GM19351 (cell line): ENCODE data around the gene CCR1.
"Not testable (repeated sequence)": the region's sequence is repeated elsewhere in the genome, so short reads cannot be mapped to it uniquely, and the experiment has no call there.

Experiments
- ATAC-seq: cut with Tn5 transposase; IDR thresholded peaks from one replicate; pipeline ENCODE4 v1.9.1; 2021; ENCODE audit warnings: mild to moderate bottlenecking, moderate library complexity; ENCODE audit not compliant: unreplicated experiment

The CCR1 gene

DNA sequence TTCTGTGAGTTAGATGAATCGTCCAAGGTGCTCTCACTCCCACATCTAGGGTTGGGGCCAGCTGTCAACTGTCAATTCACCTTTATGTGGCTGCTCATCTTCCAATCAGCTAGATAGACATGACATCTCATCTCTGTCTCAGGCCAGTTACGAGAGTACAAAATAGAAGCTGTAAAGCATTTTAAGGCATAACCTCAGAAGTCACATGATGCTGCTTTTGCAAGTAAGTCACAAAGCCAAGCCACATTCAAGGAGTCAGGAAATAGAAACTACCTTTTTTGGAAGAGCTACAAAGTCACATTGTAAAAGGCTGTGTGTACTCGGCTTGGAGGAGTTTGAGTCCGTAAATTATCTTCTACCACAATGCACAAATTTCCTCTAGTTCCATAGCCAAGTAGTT lies 5.1 kb upstream of the CCR1 start:
- no peak for ATAC-seq

DNA sequence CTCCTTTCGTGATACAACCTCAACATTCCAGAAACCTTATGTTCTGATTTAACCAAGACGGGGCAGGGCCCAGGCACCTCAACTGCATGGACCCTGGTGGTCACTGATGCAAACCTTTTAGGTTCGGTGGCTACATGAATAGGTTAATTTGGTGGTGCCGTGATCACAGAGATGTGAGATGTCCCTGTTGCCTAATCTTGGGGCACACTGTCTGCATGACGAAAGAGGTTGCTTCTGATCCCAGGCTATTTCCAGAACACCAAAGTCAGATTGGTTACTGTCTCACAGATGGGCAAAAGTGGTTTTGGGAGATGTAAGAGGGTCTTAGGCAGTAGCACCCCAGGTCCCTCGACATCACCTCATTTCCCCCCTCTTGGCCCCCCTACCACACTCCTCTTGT lies 4.0 kb upstream of the CCR1 start:
- ATAC-seq: no peak

DNA sequence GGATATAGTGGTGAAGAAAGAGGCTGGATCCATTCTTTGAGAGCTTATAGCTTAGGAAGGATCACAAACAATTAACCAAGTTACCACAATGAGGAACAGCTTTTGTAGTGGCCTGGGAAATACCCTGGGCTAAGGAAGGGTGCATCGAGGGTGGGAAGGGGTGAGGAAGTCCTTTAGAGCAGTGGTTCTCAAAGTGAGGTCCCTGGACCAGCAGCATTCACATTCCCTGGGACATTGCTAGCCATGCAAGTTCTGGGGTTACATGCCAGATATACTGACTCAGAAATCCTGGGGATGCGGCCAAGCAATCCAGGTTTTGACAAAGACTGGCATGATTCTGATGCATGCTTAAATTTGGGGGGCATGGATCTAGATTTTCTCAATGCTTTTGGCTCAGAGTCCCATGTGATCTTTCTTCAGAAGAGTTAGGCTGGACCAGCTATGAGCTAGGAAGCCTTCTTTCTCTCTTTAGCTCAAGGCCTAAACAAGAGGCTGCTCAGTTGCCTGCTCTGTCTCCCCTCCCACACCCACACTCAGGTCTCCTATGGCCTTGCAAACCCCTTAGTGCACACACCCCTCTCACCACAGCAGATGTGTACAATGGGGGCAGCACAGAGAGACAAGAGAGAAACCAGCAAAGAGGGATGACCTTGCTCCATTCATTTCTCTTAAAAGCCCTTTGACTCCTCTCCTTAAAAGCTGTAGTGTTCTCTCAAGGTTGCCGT lies 1.8 kb upstream of the CCR1 start:
- no peak for ATAC-seq

DNA sequence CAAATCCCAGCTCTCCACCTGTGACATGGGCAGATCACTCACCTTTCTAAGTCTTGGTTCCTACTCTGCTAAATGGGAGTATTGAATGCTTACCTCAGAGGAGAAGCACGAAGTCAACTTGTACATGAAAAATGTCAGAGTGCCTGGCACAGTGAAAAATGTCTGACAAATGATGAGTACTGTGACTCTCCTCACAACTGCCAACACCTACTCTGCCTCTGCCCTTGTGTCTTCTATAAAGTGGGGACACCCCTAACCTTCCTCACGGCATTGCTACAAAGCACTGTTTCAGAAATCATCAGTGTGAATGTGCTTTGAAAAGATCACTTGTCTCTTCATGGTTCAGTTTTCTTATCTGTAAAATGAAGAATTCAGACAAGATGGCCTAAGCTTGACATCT lies 940 bp upstream of the CCR1 start:
- no peak for ATAC-seq

DNA sequence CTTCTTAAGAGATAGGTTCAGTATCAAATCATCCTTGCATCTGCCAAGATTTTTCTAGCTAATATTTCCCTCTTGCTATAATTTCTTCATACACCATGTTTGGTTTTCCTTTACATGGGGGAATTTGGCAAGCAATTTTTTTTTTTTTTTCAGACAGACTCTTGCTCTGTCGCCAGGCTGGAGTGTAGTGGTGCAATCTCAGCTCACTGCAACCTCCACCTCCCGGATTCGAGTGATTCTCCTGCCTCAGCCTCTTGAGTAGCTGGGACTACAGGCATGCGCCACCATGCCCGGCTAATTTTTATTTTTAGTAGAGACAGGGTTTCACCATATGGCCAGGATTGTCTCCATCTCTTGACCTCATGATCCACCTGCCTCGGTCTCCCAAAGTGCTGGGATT lies 599 bp downstream of the CCR1 start:
- ATAC-seq: not testable (repeated sequence)

DNA sequence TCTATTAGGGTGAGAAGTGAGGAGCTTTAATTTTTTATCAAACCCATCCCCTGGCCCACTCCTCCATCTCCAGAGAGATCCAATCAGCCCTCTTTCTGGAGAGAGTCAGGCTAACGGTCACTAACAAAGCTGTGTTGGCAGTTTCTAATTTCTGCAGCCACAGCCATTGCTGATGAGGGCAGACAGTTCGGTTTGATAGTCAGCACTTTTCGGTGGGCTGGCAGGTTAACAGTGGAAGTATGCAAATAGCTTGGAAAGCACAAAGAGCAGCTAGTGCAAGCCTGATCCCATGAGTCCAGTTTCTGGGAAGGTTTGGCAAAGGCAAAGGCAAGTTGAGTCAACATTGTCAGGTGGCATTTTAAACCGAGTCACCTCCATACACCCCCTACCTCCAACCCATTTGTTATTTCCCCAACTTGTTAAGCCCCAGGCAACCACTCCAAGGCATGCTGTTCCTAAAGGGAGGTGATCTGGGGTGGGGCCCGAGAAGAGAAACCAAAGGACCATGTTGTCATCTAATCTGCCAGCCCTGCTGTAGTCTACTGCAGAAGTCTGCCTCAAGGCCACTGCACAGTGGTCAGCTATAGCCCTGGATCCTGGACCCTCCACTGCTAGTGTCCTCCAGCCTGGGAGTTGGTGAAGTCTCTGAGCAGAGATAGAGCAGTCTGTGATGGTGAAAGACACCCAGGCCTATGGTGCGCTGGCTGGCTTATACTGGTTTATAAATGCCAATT lies 1.7 kb downstream of the CCR1 start:
- no peak for ATAC-seq

DNA sequence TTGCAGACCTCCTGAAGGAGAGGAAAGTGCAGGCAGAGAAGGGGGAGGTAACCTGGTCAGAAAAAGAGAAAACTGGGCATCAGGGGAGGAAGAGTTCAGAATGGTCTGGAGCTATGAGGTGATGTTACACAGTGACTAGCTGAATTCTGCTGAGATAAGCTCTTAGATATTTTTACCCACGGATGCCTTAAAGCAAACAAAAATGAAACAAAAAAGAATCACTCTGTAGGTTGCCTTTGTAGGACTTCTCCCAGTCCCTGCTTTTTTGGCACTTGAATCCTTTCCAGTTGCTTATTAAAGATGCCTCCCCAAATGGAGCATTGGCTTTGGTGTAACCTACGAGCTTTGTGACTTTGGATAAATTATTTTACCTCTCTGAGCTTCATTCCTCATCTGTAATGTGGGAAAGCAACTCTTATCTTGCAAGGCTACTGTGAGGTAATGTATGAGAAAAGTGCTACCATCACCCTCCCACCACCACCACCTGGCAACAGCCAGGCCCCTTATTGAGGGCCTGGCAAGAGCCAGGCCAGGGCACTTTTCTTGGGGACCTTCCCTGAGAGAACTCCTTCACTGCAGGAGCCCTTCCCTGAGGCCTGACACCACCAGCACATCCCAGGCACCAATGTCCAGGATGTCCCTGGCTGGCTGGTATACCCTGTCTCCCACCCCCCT lies 2.7 kb downstream of the CCR1 start:
- no peak for ATAC-seq

DNA sequence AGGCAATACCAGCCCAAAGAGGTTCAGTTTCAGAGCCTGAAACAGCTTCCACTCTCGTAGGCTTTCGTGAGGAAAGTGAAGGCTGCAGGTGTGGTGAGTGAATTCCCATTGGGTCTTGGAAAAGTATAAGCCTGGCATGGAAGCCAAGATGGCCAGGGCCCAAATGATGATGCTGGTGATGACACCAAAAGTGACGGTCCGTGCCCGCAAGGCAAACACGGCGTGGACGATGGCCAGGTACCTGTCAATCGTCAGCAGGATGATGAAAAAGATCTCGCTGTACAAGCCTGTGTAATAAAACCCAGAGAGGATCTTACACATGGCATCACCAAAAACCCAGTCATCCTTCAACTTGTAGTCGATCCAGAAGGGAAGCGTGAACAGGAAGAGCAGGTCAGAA lies 4.4 kb downstream of the CCR1 start:
- ATAC-seq: no peak

DNA sequence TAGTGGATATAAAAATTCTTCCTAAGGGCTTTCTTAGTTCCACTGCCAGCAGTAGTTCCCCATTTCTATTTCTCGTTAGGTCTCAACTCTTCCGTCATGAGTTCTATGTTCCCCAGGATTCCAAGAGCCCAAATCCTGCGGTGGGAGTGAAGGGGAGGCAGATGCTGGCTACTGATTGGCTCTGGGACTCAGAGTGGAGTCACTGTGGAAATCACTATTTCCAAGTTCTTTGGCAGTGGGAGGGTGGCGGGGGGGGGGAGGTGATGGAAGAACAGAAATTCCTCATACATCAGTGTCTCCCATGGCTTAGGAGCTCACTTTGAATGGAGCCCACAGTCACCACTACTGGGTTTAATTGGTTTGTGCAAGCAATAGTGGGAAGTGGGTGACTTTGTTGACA lies 5.6 kb downstream of the CCR1 start:
- no peak for ATAC-seq

DNA sequence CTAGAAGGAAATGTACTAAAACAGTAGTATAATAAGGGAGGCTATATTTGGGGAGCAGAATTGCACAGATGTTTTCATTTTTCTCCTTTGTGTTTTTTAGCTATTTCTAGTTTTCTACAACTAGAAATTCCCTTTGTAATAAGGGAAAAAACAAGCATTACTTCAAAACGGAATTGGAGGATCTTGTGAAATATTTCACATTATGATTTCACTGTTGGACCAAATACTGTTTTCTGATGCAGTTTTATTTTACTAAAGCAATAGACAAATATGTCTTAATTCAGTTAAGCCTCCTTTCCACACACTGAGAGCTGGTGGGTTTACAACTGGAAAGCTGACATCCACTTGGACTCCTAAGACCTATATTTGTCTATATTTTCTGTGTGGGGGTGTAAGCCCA lies 7.3 kb downstream of the CCR1 start:
- ATAC-seq: no peak

DNA sequence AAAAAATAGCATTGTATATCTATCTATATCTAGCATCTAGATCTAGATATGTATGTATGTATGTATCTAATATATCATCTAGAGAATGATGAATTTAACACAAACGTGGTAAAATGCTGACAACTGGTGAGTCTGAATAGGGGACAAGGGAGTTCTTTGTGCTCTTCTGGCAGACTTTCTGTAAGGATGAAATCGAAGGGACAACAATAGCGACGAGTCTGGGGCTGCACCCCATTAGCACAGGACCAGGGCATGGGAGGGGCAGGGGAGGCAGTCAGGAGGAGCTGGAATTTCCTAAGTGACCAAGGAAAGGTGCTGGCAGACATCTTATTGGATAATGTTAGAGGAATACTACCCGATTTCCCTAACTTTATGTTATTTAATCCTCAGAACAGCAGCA lies 7.9 kb downstream of the CCR1 start:
- ATAC-seq: no peak

DNA sequence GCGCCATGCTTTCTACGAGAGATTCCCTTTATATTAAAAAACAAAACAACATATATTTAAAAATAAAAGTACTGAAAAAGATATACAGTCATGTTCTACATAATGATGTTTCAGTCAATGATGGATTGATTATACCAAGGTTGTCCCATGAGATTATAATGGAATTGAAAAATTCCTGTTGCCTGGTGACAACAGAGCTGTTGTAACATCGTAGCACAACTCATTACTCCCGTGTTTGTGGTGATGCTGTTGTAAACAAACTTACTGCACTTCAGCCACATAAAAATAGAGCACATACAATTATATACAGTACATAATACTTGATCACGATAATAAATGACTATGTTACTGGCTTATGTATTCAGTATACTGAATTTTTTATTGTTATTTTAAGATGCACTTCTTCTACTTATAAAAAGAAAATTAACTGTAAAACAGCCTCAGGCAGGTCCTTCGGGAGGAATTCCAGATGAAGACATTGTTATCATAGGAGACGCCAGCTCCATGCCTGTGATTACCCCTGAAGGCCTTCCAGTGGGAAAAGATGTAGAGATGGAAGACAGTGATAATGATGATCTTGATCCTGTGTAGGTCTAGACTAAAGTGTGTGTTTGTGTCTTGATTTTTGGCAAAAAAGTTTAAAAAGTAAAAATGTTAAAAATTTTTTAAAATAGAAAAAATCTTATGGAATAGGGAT lies 11.7 kb downstream of the CCR1 start:
- no peak for ATAC-seq

DNA sequence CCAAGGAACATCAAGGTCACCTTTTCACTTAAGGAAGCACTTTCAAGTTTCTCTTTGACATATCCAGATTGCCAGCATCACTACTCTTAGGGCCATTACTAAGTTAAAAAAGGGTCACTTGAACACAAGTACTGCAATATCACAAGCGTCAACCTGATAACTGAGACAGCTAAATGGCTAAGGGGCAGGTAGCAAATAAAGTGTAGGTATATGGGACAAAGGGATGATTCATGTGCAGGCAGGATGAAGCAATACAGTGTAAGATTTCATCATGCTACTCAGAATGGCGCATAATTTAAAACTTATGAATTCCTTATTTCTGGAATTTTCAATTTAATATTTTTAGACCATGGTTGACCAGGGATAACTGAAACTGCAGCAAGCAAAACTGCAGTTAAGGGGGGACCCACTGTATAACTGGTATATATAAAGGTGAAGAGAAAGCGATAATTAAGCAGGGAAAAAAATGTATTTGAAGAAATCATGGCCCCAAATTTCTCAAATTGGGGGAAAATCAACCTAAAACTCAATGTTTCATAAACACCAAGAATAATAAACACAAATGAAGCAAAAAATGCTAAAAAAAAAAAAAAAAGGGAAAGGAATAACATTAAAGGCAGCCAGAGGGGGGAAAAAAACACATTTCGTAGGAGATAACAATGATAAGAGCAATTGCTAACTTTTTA lies 13.1 kb downstream of the CCR1 start:
- no peak for ATAC-seq

DNA sequence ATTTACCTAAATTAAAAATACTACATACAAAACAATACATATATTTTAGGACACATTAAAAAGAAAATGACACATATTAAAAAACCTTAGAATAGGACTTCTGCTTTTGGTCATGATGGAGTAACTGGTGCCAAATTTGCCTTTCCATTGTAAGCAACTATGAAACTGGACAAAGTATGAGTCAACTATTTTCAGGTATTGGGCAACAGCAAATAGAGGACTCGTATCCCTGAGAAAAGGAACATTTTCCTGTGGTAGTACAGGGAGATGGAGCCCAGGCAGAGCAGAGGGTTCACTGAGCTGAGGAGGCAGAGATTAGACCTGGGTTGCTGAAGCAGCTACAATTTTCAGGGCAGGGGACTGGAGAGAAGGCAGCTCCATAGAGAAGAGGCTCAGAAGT lies 14.7 kb downstream of the CCR1 start:
- ATAC-seq: no peak

DNA sequence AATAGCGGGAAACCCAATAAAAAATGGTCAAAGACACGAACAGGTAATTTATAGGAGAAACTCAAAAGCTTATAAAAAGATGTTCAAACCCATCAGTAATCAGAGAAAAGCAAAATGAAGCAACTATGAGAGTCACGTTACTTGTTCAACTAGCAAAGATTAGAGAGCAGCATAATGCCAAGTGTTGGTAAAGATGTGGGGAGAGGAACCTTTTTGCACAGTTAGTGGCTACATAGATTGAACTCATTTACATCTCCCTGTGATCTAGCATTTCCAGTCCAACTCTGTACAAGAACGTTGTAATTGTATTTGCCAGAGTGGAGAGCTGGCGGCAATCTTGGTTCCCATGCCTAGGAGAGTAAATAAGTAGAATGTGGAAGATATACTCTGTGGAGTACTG lies 15.2 kb downstream of the CCR1 start:
- no peak for ATAC-seq

DNA sequence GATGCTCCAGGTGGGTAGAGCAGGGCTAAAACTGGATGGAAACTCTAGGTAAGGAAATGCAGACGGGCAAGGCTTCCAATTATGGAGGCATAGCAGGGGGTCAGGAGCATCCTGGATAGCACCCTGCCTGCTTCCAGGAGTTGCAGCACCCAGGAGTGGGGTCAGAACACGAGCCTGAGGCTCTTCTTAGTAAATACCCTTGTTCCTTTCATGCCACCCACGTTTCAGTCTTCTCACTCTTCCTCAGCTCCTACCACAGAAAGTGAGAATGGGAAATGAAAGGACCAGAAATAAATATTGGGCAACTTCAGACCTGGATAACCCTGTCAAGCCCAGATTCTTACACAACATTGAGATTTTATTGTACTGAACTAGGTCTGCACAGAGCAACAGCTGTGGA lies 16.4 kb downstream of the CCR1 start:
- ATAC-seq: no peak

DNA sequence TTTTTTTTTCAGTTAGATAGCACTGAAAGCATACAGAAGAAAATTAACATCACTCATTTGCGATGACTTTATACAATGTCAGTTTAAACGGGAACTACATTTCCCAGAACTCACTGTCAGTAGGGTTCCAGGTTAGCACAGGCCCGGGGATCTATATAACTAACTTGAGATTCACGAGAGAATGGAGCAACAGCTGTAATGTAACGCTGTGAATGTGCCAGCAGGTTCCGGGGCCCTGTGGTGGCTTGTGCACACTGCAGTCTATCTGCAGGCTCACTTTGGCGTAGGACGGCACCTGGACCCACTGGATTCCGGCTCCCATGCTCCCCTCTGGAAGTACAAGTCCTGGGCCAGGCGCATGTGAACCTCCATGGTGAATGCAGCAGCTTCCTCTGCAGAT lies 19.4 kb downstream of the CCR1 start:
- ATAC-seq: no peak

DNA sequence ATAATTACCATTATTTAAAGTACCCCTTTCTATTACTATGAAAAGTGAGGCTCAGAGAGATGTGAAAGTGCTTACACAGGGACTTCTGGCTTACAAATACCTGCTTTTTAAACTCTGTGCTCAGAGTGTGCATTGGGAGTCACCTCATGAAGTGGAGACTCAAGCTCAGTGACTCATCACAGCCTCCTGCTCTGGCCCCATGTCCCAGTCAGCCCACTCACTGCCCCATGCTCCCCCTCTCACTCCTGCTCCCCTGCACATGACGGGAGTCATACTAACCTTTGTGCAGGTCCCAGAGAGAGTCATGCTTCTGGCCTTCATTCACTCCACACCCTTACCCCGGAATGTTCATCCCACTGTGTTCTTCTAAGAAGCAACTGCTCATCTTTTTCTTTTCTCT lies 20.2 kb downstream of the CCR1 start:
- ATAC-seq: no peak

DNA sequence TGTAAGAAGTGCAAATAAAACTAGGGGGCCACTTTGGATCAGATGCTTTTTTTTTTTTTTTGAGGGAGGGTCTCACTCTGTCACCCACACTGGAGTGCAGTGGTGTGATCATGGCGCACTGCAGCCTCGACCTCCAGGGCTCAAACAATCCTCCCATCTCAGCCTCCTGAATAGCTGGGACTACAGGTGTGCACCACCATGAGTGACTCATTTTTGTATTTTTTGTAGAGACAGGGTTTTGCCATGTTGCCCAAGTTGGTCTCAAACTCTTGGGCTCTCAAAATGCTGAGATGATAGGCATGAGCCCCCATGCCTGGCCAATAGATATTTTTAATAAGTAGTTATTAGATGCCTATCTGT lies 20.8 kb downstream of the CCR1 start:
- ATAC-seq: no peak

DNA sequence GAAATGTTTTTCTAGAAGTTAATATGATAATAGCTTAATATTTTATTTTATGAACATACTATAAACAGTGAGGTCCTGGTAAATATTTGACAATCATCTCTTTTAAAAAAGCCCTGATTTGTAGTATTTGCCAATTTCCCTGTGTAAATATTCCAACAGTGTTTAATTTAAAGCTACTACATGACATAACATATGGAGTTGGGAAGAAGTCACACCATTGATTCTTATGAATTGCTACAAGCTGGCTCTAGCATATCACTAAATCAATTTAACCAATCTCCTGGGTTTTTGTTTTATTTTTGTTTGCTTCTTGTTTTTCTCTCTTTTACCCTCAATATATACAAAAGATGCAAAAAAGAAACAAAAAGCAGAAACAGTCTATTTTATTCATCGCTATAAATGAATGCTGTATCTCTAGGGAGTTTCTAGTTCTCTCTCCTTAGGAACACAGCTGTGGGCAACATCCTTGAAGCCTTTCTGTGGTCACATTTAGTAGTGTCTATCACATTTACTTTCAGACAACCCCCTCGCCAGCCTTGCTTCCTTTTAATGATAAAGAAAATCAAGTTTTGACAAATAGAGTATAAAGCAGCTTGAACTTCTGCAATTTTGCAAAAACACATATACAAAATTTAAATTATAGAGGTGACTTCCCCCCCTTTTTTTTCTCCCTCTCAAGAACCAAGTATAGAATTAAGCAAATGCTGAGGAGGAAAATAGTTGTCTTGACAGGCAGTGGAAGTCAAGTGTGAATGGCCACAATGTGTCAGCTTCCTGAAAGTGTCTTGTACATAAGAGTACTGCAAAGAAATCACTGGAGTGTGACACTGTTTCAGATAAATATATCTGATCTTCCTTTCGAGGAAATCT lies 21.4 kb downstream of the CCR1 start:
- peak; percentile 83 for ATAC-seq
